ENCODE results near the gene EIF3D.
A peak's percentile ranks its signal among the peaks of the same experiment; 100 is the strongest.

Gene EIF3D

GRCh38 chr22:36506637-36507517 is 22.1 kb downstream of the EIF3D start, which contains the start of gene FOXRED2:
FOXRED2 (minus strand) TSS chr22:36507040; CDS start chr22:36506422, 618 bp downstream.
- H3K4me1 ChIP-seq (ENCODE audit: control insufficient read depth, insufficient read depth, low read length, unreplicated experiment): peaks cover 6% of the 10 kb centered on the region
- H3K4me3 ChIP-seq (ENCODE audit: low read depth, low read length): peak within 1 kb of the TSS; percentile 78
- H3K36me3 ChIP-seq (ENCODE audit: insufficient read depth, low read length): peaks cover 4% of the 10 kb centered on the region; the same call in 1 of the 2 replicates
- peak within 1 kb of the TSS; percentile 67 for H3K27ac ChIP-seq (ENCODE audit: low read depth, low read length)
- H2AFZ ChIP-seq (ENCODE audit: low read length, unreplicated experiment): peak within 1 kb of the TSS; percentile 83
- H3K79me2 ChIP-seq (ENCODE audit: control insufficient read depth, insufficient read depth, low read length, unreplicated experiment): no peaks in the 10 kb centered on the region
- H3K27me3 ChIP-seq (ENCODE audit: insufficient read depth, low read length): no peaks in the 10 kb centered on the region

- no peaks in the 10 kb centered on the region for H3K79me2 ChIP-seq (ENCODE audit: control insufficient read depth, insufficient read depth, low read length, unreplicated experiment)
- H3K4me3 ChIP-seq (ENCODE audit: low read depth, low read length): peak overlapping the region; percentile 78
- H3K27me3 ChIP-seq (ENCODE audit: insufficient read depth, low read length): no peaks in the 10 kb centered on the region
- no peak overlapping the region for H3K27ac ChIP-seq (ENCODE audit: low read depth, low read length)
- H3K36me3 ChIP-seq (ENCODE audit: insufficient read depth, low read length): peaks cover 4% of the 10 kb centered on the region; the same call in 1 of the 2 replicates
- H3K4me1 ChIP-seq (ENCODE audit: control insufficient read depth, insufficient read depth, low read length, unreplicated experiment): peaks cover 6% of the 10 kb centered on the region
- peak overlapping the region; percentile 32 for H2AFZ ChIP-seq (ENCODE audit: low read length, unreplicated experiment)
These were observed 22.8 kb downstream of the EIF3D start for GRCh38 chr22:36505998-36506635.

GRCh38 chr22:36497910-36498665 is 30.9 kb downstream of the EIF3D start:
- Histone ChIP-seq H3K4me3 (ENCODE audit: low read depth, low read length) (no peak overlapping the region), H2AFZ (ENCODE audit: low read length, unreplicated experiment) (no peak overlapping the region), H3K27me3 (ENCODE audit: insufficient read depth, low read length) (no peaks in the 10 kb centered on the region), H3K79me2 (ENCODE audit: control insufficient read depth, insufficient read depth, low read length, unreplicated experiment) (no peaks in the 10 kb centered on the region), H3K27ac (ENCODE audit: low read depth, low read length) (no peak overlapping the region), H3K36me3 (ENCODE audit: insufficient read depth, low read length) (no peaks in the 10 kb centered on the region), H3K4me1 (ENCODE audit: control insufficient read depth, insufficient read depth, low read length, unreplicated experiment) (no peaks in the 10 kb centered on the region)

DNA sequence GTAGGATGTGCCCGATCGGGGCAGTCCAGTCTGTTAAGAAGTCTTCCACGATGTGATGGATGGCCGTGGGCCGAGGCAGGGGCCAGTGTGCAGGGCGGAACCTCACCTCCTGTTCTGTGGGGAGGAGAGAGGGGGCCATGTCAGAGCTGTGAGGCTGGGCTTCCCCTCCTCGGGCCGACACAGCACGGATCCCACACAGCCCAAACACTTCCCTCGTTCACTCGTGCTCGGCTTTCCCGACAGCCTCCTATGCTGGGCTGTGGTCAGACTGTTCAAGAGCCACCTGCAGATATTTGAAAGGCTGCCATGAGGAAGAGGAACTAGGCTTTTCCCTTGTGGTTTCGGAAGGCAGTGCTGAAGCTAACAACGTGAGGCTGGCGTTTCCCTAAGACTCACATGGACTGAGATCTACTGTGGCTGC is 35.3 kb downstream of the EIF3D start:
- H3K27me3 ChIP-seq (ENCODE audit: insufficient read depth, low read length): no peaks in the 10 kb centered on the region
- no peak overlapping the region for H3K4me3 ChIP-seq (ENCODE audit: low read depth, low read length)
- H2AFZ ChIP-seq (ENCODE audit: low read length, unreplicated experiment): no peak overlapping the region
- H3K4me1 ChIP-seq (ENCODE audit: control insufficient read depth, insufficient read depth, low read length, unreplicated experiment): no peaks in the 10 kb centered on the region
- H3K79me2 ChIP-seq (ENCODE audit: control insufficient read depth, insufficient read depth, low read length, unreplicated experiment): no peaks in the 10 kb centered on the region
- H3K36me3 ChIP-seq (ENCODE audit: insufficient read depth, low read length): no peaks in the 10 kb centered on the region
- no peak overlapping the region for H3K27ac ChIP-seq (ENCODE audit: low read depth, low read length)

GRCh38 chr22:36492109-36492508 is 36.9 kb downstream of the EIF3D start:
- H3K36me3 ChIP-seq (ENCODE audit: insufficient read depth, low read length): peaks cover 2% of the 10 kb centered on the region; the same call in 1 of the 2 replicates
- no peaks in the 10 kb centered on the region for H3K79me2 ChIP-seq (ENCODE audit: control insufficient read depth, insufficient read depth, low read length, unreplicated experiment)
- H2AFZ ChIP-seq (ENCODE audit: low read length, unreplicated experiment): no peak overlapping the region
- H3K27ac ChIP-seq (ENCODE audit: low read depth, low read length): no peak overlapping the region
- no peaks in the 10 kb centered on the region for H3K4me1 ChIP-seq (ENCODE audit: control insufficient read depth, insufficient read depth, low read length, unreplicated experiment)
- H3K4me3 ChIP-seq (ENCODE audit: low read depth, low read length): no peak overlapping the region
- no peaks in the 10 kb centered on the region for H3K27me3 ChIP-seq (ENCODE audit: insufficient read depth, low read length)

DNA sequence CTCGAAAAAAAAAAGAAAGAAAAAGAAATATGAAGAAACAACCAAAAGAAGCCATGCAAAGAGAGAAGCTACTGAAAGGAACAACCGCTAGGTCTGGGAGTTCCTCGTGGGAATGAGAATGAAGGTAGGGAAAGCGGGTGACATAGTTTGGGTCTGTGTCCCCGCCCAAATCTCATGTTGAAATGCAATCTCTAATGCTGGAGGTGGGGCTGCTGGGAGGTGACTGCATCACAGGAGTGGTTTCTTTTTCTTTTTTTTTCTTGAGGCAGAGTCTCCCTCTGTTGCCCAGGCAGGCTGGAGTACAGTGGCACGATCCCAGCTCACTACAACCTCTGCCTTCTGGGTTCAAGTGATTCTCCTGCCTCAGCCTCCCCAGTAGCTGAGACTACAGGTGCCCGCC is 37.8 kb downstream of the EIF3D start:
- H3K27ac ChIP-seq (ENCODE audit: low read depth, low read length): no peak overlapping the region
- H3K79me2 ChIP-seq (ENCODE audit: control insufficient read depth, insufficient read depth, low read length, unreplicated experiment): no peaks in the 10 kb centered on the region
- H3K4me3 ChIP-seq (ENCODE audit: low read depth, low read length): no peak overlapping the region
- H3K36me3 ChIP-seq (ENCODE audit: insufficient read depth, low read length): peaks cover 5% of the 10 kb centered on the region; the same call in 1 of the 2 replicates
- H3K27me3 ChIP-seq (ENCODE audit: insufficient read depth, low read length): no peaks in the 10 kb centered on the region
- no peaks in the 10 kb centered on the region for H3K4me1 ChIP-seq (ENCODE audit: control insufficient read depth, insufficient read depth, low read length, unreplicated experiment)
- H2AFZ ChIP-seq (ENCODE audit: low read length, unreplicated experiment): no peak overlapping the region

DNA sequence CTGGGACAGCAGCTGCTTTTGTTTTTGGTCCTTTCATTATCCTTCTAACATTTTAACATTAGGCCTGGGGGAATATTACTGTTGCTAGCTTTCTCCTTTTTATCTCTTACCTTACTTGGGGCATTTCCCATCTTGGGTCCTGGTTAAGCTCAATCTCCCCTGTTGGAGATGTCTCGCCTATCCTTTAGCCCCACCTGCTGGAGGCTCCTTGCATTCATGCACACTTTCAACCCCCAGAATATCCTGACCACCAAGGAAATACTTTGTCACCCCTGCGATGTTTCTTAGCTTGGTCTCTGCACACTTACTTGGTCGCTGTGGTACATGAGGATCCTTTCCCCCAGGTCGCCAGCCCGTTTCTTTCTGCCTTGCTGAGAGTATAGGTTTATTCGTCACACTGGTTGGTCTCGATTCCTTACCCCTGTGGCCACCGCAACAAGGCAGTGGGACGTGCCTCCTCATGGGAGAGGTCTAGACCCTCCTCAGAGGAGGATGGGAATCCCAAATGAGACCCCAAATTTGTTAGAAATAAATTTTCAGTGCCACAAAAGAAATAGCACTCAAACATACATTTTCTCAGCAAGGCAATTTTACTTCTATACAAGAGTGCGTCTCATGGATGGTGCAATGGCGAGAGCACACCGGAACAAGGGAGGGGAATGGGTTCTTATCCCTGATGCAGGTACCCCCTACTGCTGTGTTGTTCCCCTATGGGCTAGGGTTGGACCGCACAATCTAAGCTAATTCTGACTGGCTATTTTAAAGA is 42.2 kb downstream of the EIF3D start:
- Histone ChIP-seq H3K27me3 (ENCODE audit: insufficient read depth, low read length) (no peaks in the 10 kb centered on the region), H3K27ac (ENCODE audit: low read depth, low read length) (no peak overlapping the region), H3K79me2 (ENCODE audit: control insufficient read depth, insufficient read depth, low read length, unreplicated experiment) (no peaks in the 10 kb centered on the region), H3K4me3 (ENCODE audit: low read depth, low read length) (no peak overlapping the region), H3K4me1 (ENCODE audit: control insufficient read depth, insufficient read depth, low read length, unreplicated experiment) (no peaks in the 10 kb centered on the region), H3K36me3 (ENCODE audit: insufficient read depth, low read length) (peaks cover 5% of the 10 kb centered on the region; the same call in 1 of the 2 replicates), H2AFZ (ENCODE audit: low read length, unreplicated experiment) (no peak overlapping the region)

- no peaks in the 10 kb centered on the region for H3K36me3 ChIP-seq (ENCODE audit: insufficient read depth, low read length)
- H3K27ac ChIP-seq (ENCODE audit: low read depth, low read length): peak within 1 kb of the TSS; percentile 95
- H3K79me2 ChIP-seq (ENCODE audit: control insufficient read depth, insufficient read depth, low read length, unreplicated experiment): peaks cover 10% of the 10 kb centered on the region
- peaks cover 6% of the 10 kb centered on the region for H3K4me1 ChIP-seq (ENCODE audit: control insufficient read depth, insufficient read depth, low read length, unreplicated experiment)
- no peaks in the 10 kb centered on the region for H3K27me3 ChIP-seq (ENCODE audit: insufficient read depth, low read length)
- peak within 1 kb of the TSS; percentile 98 for H3K4me3 ChIP-seq (ENCODE audit: low read depth, low read length)
- peak within 1 kb of the TSS; percentile 38 for H2AFZ ChIP-seq (ENCODE audit: low read length, unreplicated experiment)
These were observed 47.4 kb downstream of the EIF3D start, which contains the start of gene TXN2 for GRCh38 chr22:36481393-36482168. TXN2 (minus strand) TSS chr22:36481640; CDS start chr22:36480837, 803 bp downstream.

GRCh38 chr22:36480941-36481392 is 48.0 kb downstream of the EIF3D start:
- H3K79me2 ChIP-seq (ENCODE audit: control insufficient read depth, insufficient read depth, low read length, unreplicated experiment): peaks cover 10% of the 10 kb centered on the region

More at GRCh38 chr22:36480941-36481392, 48.0 kb downstream of the EIF3D start:
- Histone ChIP-seq H3K27ac (ENCODE audit: low read depth, low read length) (peak overlapping the region; percentile 95), H3K27me3 (ENCODE audit: insufficient read depth, low read length) (no peaks in the 10 kb centered on the region), H3K36me3 (ENCODE audit: insufficient read depth, low read length) (no peaks in the 10 kb centered on the region), H3K4me3 (ENCODE audit: low read depth, low read length) (peak overlapping the region; percentile 98), H2AFZ (ENCODE audit: low read length, unreplicated experiment) (peak overlapping the region; percentile 38), H3K4me1 (ENCODE audit: control insufficient read depth, insufficient read depth, low read length, unreplicated experiment) (peaks cover 6% of the 10 kb centered on the region)
